Coronary artery (tissue), 2 donors: Measurements from ENCODE around the gene USP22.

Experiments used
- DNase-seq: peaks from one replicate; pipeline ENCODE4 v3.0.0-alpha.2; 2017; ENCODE audit warnings: low spot score
- H3K27ac ChIP-seq, 2 donors: fragments of 200-600 bp; sonication (generic); one replicate each; pipeline ENCODE4 v1.5.1; 2016 to 2019
- H3K4me3 ChIP-seq: fragments of 200-600 bp; sonication (generic); 2 replicates; pipeline ENCODE4 v1.5.1; 2016; ENCODE audit warnings: mild to moderate bottlenecking, moderate library complexity
- CTCF ChIP-seq: fragments of 200-600 bp; sonication (generic); IDR thresholded peaks from one replicate; pipeline ENCODE4 v1.5.1; 2019; ENCODE audit warnings: antibody characterized with exemption

The USP22 gene

GRCh38 chr17:20960871-20961270 lies 81.9 kb downstream of the USP22 start:
- H3K4me3 ChIP-seq: no peak overlapping the region
- no peak for DNase-seq
- TF ChIP-seq CTCF: no peak
- no peak overlapping the region for H3K27ac ChIP-seq

DNA sequence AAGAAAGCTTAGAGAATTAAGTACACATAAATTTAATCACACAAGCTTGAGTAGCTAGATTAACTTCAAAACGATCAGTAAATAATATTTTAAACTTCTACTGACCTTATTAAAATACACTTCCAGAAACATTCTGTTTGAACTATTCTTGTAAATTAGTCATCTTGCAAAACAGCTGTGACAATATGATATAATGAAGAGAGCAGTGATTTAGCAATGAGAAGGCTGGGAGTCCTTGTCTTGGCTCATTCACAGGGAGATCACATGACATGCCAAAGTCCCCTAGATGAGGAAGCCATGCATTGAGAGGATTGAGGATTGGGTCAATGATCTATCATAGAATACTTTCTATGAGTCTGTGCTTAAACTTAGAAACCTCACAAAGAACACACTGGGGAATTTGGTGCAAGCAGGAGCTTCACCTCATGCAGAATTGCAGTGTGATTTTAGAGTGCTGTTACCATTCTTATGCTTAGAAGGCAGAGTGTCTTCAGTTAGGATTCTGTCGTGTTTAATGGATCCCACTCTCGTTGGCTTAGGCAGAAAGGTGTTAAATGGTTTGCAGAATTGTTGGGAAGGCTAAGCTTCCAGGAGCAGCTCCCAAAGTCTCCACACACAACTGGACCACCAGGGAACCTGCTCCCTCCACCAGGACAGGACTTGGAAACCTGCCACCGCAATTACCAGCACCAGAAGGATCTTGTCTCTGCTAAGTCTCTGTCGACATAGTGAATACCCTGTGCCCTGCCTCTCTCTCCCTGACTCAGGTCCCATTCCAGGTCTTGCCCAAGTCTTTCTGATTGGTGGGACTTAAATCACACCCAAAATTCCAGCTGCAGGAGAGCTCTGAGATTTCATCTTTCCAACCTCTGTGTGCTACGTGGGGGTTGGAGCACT lies 87.1 kb downstream of the USP22 start:
- TF ChIP-seq CTCF: no peak
- Histone ChIP-seq H3K4me3 (no peak overlapping the region), H3K27ac (peak overlapping the region in 1 of 2 donors; percentile 51)
- DNase-seq: no peak

- no peak for DNase-seq
- Histone ChIP-seq H3K27ac (no peak overlapping the region), H3K4me3 (no peak overlapping the region)
- no peak for TF ChIP-seq CTCF
These were observed 88.0 kb downstream of the USP22 start for GRCh38 chr17:20954794-20955193.

DNA sequence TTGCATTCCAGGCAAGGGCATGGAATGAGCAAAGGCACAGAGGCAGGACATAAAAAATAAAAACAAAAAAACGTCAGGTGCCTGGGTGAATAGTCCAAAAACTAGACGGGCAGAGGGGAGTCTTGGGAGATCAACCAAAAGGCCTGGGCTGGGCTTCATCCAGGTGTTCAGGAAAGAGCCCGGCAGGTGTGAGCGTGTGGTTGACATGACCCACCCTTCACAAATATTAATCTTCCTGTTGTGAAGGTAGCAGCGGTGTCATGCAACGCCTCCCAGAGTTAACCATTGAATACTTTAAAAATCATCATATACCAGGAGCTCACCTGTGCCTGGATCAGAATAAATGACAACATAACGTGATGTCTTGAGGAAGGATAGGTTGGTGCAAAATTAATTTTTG lies 90.6 kb downstream of the USP22 start:
- no peak overlapping the region for H3K4me3 ChIP-seq
- no peak for TF ChIP-seq CTCF
- no peak overlapping the region for H3K27ac ChIP-seq
- no peak for DNase-seq
